ENCODE data around the gene BGLAP.

DNA sequence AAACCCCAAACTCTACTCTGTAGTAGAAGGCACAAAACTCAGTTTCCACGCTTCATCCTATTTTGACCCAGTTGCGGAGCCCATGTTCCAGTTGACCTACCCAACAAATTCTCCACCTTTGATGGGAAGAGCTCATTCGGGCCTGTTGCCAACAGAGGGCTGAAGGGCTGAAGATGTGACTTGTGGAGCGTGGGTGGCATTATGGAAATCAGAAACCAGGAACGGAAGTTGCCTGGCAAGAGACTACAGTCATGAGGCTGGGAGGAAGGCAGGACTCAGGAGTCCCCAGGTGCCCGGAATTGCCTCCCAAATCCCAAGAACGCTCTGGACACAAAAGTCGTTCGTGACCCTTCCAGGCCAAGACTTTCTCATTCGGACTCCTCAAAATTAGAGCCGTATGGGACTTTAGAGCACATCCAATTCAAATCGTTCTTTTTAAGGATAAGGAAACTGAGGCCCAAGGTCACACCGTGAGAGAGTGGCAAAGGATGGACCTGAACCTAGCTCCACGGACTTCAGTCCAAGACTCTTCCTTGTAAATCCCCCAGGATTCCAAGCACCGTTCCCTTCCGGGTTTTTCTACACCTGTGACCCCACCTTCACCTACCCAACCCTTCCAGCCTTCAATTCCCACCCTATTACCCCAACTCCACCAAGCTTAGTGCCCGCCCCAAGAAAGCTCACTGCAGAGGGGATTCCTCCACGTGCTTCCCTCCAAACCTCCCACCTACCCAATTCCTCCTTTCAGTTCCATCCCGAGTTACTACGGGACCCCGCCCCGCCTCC lies 39.9 kb downstream of the BGLAP start:
- TF ChIP-seq POLR2AphosphoS5 (IDR thresholded peaks at IDR 0.05), result no peak
- TF ChIP-seq POLR2A (IDR thresholded peaks at IDR 0.05), result no peak
- TF ChIP-seq, protein P1, sequence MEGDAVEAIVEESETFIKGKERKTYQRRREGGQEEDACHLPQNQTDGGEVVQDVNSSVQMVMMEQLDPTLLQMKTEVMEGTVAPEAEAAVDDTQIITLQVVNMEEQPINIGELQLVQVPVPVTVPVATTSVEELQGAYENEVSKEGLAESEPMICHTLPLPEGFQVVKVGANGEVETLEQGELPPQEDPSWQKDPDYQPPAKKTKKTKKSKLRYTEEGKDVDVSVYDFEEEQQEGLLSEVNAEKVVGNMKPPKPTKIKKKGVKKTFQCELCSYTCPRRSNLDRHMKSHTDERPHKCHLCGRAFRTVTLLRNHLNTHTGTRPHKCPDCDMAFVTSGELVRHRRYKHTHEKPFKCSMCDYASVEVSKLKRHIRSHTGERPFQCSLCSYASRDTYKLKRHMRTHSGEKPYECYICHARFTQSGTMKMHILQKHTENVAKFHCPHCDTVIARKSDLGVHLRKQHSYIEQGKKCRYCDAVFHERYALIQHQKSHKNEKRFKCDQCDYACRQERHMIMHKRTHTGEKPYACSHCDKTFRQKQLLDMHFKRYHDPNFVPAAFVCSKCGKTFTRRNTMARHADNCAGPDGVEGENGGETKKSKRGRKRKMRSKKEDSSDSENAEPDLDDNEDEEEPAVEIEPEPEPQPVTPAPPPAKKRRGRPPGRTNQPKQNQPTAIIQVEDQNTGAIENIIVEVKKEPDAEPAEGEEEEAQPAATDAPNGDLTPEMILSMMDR (IDR thresholded peaks at IDR 0.05), result no peak

Measured in stomach (tissue), 4 donors.